Stimulated activated CD8-positive, alpha-beta memory T cell treated with anti-CD3 and anti-CD28 coated beads, Interleukin-12 subunit alpha, Interleukin-12 subunit beta, amount 100 ng/mL, for 1 hour (primary cell): ENCODE data around the gene VTA1.
"Not testable (repeated sequence)": the region's sequence is repeated elsewhere in the genome, so short reads cannot be mapped to it uniquely, and the experiment has no call there.

Experiments used
- DNase-seq: peaks from one replicate; pipeline ENCODE4 v3.0.0-alpha.2; 2020; ENCODE audit warnings: low read depth

Gene VTA1

GRCh38 chr6:142225552-142225951 lies 78.5 kb downstream of the VTA1 start:
- no peak for DNase-seq

GRCh38 chr6:142226731-142227130 lies 79.7 kb downstream of the VTA1 start:
- no peak for DNase-seq

GRCh38 chr6:142229518-142230270 lies 82.6 kb downstream of the VTA1 start:
- not testable (repeated sequence) for DNase-seq

DNA sequence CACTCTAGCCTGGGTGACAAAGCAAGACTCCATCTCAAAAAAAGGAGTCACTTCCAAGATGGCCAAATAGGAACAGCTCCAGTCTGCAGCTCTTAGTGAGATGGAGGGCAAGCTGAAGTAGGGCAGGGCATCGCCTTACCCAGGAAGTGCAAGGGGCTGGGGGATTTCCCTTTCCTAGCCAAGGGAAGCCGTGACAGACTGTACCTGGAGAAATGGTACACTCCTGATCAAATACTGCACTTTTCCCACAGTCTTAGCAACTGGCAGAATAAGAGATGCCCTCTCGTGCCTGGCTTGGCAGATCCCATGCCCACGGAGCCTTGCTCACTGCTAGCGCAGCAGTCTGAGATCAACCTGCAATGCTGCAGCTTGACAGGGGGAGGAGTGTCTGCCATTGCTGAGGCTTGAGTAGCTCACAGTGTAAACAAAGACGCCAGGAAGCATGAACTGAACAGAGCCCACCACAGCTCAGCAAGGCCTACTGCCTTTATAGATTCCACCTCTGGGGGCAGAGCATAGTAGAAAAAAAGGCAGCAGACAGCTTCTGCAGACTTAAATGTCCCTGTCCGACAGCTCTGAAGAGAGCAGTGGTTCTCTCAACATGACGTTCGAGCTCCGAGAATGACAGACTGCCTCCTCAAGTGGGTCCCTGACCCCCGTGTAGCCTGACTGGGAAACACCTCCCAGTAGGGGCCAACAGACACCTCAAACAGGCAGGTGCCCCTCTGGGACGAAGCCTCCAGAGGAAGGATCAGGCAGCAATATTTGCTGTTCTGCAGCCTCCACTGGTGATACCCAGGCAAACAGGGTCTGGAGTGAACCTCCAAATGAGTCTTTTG lies 85.4 kb downstream of the VTA1 start:
- DNase-seq: peak; percentile 16

DNA sequence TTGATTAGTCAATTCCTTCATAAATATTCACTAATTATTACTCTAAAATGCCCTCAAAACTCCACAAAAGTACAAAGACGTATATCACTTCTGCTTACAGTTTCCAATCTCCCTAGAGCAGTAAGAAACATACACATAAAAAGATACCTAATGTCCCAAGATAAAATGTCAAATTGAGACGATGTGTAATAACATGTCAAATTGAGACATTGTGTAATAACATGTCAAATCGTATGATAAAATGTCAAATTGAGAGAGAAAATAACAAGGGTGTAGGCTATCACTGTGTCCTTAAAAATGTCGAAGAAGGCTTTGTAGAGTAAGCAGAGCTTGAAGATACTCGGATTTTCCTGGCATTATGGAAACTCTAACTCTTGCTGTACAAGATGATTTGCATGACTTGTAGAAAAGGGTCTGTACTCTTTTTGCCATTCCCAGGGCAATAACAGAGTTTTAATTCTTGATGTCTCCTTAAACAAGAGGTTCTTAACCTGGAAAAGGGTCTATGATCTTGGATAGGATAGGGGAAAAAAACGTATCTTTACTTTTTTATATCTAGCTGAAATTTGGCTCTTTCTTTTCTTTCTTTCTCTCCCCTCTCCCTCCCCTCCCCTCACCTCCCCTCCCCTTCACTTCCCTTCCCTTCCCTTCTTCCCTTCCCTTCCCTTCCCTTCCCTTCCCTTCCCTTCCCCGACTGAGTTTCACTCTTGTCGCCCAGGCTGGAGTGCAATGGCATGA lies 87.1 kb downstream of the VTA1 start:
- no peak for DNase-seq

- DNase-seq: no peak
Observed at GRCh38 chr6:142235272-142235671, 88.2 kb downstream of the VTA1 start.

GRCh38 chr6:142235791-142236190 lies 88.7 kb downstream of the VTA1 start:
- no peak for DNase-seq

GRCh38 chr6:142236691-142237090 lies 89.6 kb downstream of the VTA1 start:
- DNase-seq: no peak

GRCh38 chr6:142238881-142239280 lies 91.8 kb downstream of the VTA1 start:
- no peak for DNase-seq

- DNase-seq: no peak
Observed at GRCh38 chr6:142240179-142240578, 93.1 kb downstream of the VTA1 start.

DNA sequence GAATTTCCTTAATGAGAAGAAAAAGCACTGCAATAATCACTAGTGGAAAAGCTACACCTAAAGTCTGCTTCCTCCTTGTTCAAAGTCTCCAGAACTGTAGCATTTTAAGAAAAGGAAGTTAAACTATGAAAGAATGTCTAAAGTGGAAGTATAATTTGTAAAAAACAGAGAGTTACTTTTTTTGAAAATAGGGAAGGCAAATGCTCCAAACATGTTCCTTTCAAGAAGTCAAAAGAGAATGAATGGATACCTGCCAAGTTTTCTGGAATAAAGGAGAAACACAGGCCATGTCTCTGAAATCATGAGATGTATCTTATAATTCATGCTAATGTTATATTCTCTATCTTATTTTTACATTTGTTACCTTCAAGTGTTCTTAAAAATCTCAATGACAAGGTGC lies 94.0 kb downstream of the VTA1 start:
- no peak for DNase-seq

DNA sequence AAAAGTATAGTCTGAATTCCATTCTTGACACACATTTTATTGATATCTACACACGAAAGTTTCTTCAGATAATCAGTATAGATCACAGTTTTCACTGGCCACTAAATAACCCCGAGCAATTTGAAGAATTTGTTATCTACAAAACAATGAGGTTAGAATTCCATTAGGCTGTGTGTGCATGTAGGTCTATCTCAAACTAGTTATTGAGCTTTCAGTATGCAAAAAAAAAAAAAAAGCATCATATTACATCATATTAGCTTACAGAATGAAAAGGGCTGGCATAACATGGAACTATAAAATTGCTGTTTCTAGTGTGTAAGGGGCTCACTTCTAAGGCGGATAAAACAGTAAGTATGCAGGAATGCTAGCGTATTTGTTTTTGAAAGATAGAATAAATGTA lies 95.2 kb downstream of the VTA1 start:
- no peak for DNase-seq

DNA sequence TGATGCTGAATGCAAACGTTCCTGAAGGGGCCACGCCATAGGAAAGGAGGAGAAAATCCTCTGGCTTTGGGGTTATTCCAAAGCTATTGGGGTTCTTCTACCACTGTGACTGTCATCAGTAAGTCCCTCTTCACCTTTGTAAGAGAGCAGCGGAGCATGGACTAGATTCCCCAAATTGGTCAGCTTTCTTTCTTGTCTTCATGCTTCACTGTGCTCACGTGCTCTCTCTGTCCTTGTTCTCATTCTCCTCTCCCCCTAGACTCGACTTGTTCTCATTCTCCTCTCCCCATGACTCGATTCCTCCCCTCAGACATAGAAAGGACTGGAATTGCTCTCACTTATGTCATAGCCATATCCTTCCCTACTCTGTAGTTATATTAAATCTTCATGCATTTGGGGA lies 99.9 kb downstream of the VTA1 start:
- DNase-seq: no peak

- DNase-seq: no peak
Observed at GRCh38 chr6:142249266-142249665, 102.2 kb downstream of the VTA1 start.

DNA sequence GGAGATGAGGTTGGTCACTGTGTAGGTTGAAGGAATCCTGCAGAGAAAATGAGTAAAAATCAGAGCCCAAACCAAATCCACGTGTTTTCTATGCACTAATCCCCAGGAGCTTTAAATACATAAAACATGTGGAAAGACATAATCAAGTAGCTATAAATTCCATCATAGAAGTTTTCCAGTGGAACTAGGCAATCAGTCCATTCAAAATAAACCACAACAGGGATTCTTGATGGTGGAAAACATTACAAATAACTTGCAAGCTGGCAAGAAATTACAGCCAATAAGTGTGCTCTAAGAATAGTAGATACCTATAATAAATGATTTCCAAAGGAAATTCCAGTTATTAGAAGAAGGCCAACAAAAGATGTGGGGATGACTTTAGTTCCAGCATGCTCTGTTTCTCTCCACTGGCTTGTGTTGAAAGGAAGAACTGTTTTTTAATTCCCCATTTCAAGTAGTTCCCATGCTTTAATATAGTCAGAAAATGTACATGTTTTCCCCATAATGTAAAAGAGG lies 104.9 kb downstream of the VTA1 start:
- no peak for DNase-seq

GRCh38 chr6:142254513-142254912 lies 107.5 kb downstream of the VTA1 start:
- DNase-seq: no peak

- DNase-seq: no peak
Observed at GRCh38 chr6:142255785-142256184, 108.7 kb downstream of the VTA1 start.

- no peak for DNase-seq
Observed at GRCh38 chr6:142258305-142258704, 111.2 kb downstream of the VTA1 start.

GRCh38 chr6:142258757-142259156 lies 111.7 kb downstream of the VTA1 start:
- no peak for DNase-seq

- no peak for DNase-seq
Observed at GRCh38 chr6:142260748-142261147, 113.7 kb downstream of the VTA1 start.

GRCh38 chr6:142262231-142262630 lies 115.2 kb downstream of the VTA1 start:
- DNase-seq: no peak

DNA sequence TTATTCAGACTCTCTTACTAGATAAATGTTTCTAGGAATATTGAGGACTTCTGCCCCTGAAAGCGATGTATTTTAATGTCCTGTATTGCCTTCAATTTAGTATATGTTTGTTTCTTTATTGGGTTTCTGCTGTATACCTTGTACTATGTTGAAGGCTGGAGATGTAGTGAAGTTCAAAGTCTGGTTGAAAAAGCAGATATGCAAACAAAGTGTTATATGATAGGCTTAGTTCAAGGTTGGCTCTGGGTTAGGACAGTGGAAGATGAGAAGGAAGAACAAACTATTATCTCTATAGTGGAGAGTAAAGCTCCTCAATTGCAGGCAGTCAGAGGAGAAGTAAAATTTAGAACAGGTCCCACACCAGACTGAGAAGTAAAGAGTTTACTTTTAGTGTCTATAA lies 118.4 kb downstream of the VTA1 start:
- no peak for DNase-seq

DNA sequence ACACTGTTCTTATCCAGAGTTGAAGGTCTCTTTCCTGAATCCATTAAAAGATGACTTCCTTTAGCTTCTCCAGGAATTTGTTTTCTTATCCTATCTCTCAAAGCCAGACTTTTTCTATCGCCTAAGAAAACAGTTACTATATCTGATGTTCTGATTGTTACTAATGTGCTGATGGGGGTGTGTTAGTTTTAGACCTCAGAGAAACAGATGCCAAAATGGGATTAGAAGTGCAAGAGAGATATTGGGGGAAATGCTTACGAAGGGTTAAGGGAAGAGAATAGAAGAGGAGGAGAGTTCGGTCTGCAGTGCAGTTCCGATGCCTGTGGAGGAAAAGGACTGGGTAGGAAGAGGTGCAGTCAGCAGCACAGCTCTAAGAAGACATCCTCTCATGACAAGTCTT lies 119.0 kb downstream of the VTA1 start:
- no peak for DNase-seq
